Superior temporal gyrus (tissue), 1 donor: ENCODE data around the gene LEMD3.

Source experiments
- DNase-seq: peaks from one replicate; pipeline ENCODE4 v3.0.0-alpha.2; 2016; ENCODE audit errors: extremely low spot score

LEMD3 gene

DNA sequence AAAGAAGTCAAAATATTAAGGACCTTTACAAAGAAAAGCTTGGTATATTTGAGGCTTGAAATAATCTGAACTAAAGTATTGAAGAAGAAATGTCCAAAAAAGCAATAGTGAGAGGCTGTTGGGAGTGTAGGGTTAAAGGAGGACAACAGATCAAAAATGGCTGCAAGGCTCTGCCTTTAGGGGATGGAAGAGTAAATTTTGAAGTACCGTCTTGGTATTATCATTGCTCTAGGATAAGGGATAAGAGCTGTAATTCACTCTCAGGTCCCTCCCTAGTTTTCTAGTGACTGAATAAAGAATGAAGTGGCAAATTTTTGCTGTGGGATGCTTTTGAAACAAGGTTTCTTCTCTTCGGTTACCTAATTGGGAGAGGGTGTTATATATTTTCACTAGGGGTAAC lies 38.7 kb downstream of the LEMD3 start:
- no peak for DNase-seq

DNA sequence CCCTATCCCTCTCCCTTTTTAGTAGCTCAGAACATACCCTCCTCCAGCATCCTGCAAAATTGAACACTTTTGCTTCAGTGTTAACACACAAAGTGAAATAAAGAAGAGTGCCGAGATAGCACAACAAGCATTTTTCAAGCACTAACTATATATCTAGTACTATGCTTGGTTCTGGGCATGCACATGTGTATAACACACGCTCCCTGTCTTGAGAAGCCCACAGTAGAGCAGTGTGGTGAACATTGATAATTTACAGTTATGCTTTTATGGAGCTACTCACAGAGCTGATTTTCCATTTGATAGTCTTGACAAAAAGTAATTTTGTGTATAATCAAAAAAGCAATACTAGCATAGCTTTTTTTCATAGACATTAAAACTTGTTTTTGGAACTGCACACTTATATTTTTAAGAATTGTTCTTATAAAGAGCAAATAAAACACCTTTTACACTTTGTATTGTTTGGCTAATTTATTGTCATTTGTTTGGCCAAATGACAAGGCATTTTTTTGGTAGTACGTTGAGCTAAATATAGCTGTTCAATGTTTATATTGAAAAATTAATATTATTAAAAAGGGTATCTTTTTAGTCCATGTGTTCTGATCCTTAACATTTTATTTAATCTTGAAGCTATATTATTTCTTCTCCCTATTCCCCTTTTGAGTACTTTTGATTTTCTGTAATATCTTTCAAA lies 39.7 kb downstream of the LEMD3 start:
- DNase-seq = no peak

DNA sequence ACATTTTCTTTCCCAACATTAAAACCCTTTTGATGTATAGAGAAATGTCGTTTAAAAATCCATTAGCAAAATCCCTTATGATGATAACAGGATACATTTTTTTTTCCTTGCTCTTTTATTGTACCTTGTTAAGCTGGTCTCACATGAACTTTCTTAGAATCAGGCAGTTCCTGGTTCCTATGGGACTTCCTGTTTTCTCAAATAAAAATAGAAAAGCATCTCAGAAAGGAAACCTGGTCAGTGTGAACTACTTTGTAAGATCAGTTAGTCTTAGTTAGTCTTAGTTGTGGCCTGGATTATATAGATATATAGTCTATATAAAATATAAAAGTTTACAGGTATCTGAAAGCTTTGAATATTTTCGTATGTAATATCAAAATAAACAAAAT lies 40.3 kb downstream of the LEMD3 start:
- no peak for DNase-seq

DNA sequence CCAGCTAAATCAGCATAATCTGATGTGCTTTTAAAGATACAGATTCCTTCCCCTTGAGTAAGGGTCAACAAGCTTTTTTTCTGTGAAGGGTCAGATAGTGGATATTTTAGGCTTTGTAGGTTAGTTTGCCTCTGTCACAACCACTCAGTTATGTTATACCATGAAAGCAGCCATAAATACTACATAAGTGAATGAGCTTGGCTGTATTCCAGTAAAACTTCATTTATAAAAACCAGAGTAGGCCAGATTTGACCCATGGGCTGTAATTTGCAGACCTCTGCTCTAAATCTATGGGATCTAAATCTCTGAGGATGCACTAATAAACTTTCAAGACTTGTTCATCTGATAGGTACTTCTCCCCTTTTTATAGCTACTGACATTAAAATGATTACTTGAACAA lies 47.7 kb downstream of the LEMD3 start:
- no peak for DNase-seq

DNA sequence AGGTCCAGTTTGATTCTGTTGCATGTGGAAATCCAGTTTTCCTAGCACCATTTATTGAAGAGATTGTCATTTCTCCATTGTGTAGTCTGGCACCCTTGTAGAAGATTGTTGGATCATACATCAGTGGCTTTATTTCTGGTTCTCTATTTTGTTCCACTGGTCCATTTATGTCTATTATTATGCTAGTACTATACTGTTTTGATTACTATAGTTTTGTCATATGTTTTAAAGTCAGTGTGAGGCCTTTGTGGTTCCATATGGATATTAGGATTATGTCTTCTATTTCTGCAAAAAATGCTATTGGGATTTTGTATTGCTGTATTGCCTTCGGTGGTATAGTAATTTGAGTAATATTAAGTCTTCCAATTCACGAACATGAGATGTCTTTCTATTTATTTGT lies 51.4 kb downstream of the LEMD3 start:
- DNase-seq = no peak

DNA sequence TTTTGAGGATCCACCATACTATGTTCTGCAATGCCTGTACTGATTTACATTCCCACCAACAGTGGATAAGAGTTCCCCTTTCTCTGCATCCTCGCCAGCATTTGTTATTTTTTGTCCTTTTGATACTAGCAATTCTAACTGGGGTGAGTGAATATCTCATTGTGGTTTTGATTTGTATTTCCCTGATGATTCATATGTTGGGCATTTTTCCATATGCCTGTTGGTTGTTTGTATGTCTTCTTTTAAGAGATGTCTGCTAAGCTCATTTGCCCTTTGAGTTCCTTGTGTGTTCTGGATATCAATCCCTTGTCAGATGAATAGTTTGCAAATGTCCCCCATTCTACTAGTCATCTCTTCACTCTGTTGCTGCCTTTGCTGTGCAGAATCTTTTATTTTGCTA lies 60.1 kb downstream of the LEMD3 start:
- DNase-seq = no peak

DNA sequence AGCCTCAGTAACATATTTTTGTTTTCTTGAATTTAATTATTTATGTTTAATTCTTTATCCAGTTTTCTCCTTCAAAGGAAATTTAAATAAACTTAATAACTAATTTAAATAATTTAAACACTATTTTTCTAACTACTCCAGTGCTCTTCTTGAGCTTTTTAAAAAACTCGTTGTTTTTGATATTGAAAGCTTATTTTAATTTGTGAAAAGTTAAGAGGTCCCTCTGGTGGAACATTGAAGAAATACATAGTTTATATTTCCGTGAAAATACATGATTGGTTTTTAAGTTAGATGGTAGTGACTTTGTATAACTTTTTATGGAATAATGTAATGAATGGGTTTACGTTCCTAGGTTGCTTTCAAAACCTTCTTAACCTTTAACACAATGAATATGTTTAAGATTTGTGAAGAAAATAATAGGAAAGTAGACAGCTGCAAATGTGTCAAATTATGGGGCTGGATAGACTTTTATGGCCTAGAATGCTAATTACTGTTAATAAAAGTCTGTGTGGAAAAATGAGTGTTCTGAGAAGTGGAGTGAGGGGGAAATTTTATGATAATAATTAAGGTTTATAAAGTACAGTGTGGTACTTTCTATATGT lies 63.2 kb downstream of the LEMD3 start:
- DNase-seq = peak; percentile 55

DNA sequence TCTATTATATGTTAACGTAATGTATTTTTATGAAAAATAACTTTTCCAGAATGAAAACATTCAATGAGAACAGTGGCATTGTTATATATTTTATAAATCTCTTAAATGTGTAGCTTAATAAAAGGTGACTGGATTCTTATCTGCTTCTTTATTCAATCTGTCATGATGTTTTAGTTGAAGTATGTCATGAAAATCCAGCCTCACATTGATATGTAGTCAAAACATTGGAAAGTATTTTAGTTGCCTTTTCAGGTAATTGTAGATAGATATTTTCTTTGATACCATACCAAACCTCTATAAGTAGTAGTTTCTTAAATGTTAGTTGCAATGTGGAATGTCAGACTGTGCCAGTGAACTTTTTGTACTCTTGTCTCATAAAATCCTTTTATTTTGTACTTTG lies 67.8 kb downstream of the LEMD3 start:
- no peak for DNase-seq

DNA sequence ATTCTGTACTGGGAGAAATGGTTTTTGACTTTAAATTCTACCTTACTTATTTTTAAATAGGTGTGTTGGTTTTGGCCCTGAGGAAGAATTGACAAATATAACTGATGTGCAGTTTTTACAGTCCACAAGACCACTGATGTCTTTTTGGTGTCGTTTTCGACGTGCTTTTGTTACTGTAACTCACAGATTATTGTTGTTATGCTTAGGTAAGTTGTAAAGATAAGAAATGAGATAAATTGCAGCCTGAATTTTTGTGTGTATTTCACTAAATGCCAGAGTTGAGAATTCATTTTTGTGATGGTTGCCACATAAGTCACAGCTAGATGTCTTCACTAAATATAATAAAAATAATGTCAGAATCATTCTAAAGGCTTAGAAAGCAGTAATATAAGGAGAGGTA lies 69.2 kb downstream of the LEMD3 start:
- DNase-seq = no peak

DNA sequence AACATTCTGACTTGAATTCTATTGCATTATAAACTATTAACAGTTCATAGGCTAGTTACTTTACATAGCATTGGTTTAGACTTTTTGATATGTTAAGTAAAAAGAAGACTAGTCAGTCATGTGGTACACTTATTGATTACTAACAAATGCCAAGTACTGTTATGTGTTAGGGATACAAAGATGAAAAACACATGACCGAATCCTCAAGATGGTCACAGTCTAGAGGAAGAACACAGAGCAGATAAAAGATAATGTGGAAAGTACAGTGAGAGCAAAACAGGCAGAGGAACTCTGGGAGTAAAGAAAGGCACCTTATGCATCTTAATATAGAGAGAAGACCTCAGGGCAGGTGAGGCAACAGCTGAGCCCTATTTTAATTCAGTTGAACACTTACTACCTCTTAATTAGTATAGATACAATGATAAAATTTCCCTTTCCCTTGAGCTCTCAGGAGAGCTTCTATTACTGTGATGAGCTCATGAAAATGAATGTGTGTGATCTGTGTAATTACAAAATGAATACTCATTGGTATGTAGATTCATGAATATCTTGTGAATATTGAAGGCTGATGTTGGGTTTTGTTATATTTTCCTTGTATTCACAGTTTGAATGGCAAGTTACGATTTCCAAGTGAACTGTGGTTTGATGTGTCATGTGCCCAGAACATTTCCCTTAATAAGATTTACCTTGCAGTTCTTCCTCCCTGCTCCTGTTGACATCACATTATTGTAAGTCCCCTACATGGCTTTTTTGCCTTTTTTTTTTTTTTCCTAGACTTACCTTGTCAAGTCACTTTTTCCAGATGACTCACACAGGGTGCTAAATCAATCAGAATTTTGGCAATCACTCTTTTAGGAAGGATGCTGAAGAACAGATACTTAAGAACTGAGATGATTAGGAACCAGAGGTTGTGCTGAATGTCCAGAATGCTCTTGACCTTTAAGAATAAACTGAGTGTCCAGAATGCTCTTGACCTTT lies 79.6 kb downstream of the LEMD3 start:
- DNase-seq = no peak

DNA sequence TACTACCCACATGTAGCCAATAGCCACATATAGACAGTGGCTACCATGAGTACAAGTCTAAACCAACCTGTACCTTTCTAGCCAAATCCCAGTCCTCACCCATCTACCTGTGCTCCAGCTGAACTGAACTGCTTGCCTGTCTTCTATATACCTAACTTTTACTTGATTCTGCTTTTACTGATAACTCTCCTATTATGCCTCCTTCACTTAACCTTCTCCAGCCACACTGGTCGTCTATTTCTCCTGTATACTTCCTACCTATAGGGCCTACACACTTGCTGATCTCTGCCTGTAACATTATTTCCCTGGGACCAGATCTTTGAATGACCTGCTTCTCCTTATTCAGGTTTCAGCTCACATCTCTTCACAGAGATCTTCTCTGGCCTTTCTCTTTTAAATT lies 83.1 kb downstream of the LEMD3 start:
- DNase-seq = no peak

DNA sequence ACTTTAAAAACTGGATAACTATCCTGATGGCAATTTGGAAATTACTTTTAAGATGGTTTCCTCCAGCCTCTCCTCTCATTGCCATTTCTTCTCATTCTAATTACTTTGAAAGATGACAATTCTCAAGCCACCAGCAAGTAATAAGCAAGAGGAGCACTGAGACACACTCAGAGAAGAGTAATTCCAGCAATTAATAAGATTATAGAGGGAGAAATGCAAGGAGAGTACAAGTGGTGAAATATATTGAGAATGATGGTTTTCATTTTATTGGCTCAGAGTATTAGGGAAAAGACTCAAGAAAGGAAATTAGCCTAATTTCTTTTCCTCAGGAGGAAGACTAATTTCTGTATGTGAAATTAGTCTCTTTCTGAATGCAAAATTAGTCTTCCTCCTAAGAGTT lies 88.6 kb downstream of the LEMD3 start:
- no peak for DNase-seq

DNA sequence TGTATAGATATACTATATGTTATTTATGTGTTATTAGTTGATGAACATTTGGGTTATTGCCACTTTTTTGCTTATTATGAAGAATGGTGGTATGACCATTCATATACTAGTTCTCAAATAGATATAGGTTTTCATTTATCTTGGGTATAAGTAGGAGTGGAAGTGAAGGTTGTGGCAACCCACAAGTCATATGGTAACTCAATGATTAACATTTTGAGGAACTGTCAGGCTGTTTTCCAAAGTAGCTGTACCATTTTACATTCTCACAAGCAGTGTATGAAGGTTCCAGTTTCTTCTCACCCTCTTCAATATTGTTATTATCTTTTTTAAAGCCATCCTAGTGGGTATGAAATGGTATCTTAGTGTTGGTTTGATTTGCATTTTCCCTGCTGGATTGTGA lies 90.1 kb downstream of the LEMD3 start:
- DNase-seq = no peak

DNA sequence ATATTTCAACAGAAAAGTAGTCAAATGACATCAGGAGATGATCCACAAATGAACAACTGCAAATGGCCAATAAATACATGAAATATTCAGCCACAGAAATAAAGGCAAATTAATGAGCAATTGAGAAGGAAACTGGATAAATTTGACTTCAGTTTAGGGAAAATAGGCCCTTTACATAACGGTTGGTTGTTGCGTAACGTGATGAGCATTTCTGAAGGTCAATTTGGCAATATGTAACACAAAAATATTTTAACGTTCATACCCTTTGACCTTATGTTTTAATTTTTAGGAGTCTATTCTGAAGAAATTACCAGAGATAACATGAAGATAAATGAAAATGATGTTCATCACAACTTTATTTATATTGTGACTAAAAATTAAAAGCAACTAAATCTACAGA lies 94.4 kb downstream of the LEMD3 start:
- DNase-seq = no peak

DNA sequence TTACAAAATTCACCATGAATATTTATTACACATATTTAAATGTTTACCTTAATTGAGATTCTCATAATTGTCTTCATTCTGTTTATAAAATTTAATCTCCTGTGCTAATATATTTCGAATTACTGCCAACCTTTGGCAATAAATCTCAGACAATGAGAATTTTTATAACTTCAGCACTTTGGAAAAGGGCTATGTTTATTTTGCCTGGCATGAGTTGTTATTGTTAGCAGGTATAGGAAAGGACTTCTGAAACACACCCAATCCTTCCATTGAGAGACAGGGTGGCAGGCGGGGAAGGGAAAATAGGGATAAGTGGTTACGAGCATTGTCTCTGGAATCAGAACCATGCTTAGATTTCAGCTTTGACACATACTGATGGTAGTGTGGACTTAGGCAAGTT lies 97.0 kb downstream of the LEMD3 start:
- DNase-seq = no peak

DNA sequence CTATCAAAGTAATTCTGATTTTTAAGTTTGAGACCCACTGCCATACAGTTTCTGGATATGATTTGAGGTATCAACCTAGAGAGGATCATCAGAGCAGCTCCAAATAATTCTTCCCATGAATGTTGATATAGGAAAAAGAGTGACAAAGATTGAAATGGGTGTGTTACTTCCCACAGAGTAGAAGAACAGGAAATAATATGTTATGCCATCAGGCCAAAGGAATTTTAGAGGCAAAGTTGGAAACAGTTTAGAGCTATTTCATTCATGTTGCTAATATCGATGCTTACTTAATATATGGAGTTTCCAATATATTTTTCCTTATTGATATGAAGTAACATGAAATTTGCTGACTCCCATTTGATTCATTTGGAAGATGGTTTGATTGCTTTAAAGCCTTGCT lies 100.2 kb downstream of the LEMD3 start:
- no peak for DNase-seq

DNA sequence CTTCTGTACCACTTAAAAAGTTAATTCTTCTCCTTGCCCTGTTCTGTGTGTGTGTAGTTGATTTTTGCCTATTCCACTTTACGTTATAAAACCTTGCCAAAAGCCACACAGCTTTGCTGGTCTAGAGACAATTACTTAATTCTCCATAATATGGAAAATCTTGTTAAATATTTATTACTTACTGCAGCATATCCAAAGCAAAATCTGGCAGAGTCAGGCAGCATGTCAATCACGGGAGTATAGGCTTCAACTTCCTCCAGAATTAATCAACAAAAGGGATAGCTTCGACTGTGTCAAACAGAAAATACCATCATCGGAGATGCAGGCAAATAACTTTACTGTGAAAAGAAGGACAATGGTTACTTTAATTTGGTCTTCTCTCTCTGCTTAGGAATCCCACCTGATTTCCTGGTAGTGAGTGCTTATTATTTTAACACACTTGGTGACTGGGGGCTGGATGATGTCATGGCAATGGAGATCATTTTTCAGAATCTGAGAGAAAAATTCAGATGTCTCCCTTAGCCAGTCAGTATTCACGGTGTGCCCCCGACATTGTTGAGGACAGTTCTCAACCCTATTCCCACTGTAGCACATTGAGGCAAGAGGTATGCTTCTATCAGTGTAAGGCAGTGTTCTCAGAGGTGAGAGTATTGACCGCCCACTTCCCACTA lies 105.4 kb downstream of the LEMD3 start:
- DNase-seq = no peak

DNA sequence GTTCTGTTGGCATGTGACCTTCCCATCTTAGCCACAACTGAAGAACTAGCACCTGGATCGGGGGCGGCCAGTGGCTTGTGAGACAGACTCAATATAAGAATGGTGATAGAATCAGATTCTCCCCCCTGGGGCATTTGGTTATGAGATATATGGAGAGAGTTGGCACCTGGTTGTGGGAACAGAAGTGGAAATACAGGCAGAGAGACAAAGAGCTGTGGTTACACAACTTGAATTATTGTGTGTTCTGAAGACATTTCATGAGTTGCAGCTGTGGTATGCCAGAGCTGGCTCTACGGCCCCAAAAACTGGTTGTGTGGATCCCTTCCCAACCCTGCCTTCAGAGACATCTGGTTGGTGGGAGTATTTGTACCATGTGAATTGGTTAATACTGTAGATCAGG lies 106.2 kb downstream of the LEMD3 start:
- DNase-seq = no peak

DNA sequence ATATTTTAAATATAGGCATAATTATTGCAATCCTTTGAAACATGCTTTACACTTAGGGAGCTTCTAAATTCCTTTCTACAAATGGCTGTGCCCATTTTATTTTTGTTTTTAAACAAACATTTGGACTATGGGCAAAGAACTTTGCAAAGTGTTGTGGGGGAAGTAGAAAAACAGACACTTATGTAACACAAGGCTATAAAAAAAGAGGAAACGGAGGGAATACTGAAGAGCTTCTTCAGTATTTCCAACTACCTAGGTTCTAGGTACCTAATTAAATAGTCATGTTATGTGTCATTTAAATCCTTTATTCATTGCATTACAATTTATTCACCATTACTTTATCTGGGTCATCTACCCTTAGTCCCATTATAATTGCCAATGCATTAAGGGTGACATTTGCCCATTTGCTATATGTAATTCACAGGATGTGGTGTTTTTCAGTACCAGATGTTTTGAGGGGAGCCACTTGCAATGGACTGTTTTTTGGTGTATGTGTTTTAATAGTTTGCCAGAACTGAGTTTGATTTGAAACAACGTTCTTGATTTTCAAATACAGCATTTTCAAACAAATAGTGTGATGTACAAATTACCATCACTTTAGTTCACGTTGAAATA lies 107.6 kb downstream of the LEMD3 start:
- no peak for DNase-seq

DNA sequence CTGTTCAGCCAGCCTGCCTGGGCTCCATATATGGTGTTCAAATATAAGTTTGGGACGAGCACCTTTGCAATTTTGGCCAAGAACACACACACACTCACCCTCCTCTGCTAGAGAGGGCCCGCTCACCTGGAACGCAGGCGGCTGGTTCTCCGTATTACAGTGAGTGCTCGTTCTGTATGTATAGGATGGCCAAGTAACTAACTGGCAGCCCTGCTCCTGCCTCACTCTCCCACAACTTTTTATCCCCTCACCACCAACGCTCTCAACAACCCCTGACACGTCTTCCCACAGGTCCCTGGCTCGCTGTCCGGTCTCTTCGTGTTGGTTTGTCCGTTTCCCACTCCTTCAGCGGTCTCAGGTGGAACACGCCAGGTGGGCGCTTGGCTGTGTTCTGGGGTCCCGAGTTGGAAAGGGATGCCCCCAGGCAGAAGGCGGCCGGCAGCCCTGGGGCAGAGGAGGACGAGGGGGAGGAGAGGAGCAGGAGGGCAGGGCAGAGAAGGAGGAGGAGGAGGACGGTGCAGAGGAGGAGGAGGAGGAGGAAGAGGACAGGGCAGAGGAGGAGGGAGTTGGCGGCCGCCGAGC lies 108.7 kb downstream of the LEMD3 start:
- no peak for DNase-seq

DNA sequence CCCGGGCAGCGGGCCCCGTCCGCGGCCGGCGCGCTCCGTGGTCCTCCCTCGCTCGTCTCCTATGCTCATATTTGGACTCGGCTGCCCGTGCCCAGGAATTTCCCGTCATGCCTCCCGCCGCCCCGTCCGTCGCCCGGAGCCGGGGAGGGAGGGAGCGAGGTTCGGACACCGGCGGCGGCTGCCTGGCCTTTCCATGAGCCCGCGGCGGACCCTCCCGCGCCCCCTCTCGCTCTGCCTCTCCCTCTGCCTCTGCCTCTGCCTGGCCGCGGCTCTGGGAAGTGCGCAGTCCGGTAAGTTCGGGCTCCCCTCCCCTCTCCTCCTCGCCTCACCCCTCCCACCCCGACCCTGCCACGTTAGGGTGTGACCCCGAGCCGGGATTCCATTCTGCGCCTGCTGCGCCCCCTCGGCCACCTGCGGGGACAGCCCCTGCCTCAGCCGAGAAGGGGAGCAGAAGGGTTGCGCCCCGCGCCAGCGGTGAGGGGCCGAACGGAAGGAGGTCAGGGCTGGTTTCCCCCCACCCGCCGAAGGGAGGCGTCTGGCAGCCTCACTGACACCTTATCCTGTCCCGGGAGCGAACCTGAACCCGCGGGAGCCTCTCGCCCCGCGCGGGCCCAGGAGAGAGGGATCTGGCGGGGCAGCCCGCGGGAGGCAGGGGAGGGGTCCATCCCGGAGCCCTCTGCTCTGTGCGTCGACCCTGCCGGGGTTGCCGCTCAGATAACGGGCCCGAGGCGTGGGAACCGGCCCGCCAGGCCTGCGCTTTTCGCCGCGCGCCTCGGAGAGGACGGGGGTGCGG lies 109.4 kb downstream of the LEMD3 start, which contains the start of gene MSRB3:
Gene MSRB3, plus strand, starts transcription at position 108 of the 793 bp plus-strand sequence. CDS start 29,897 bp downstream, outside the sequence.
- no peak for DNase-seq
